CD4-positive, alpha-beta T cell treated with Interleukin-17A for 1 hour (primary cell): ENCODE measurements around the gene VHLL.
"Not testable (repeated sequence)": the region's sequence is repeated elsewhere in the genome, so short reads cannot be mapped to it uniquely, and the experiment has no call there.

Experiments
- DNase-seq: peaks from one replicate; pipeline ENCODE4 v3.0.0-alpha.2; 2020

VHLL gene

DNA sequence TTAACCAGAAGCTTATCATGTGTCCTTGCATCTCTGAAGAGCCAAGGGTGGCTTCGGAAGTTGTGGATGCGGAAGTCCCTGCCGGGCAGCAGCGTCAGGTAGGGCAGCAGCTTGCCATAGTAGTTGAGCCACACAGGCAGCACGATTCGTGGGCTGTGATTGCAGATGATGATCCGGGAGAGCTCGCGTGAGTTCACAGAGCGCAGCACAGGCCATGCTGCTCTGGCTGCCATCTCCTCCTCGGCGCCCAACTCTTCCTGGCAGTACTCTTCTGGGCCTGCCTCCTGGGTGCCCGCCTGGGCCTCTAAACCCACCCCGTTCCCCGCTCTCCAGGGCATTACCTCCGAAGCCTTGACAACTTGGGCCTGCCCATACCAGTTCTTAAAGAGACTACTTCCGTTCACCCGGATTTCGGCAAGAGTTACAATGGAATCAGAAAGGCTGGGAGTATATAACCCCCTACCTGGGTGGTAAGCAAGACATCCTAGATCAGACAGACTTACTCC is at the start of gene VHLL:
TSS of gene VHLL (minus strand) at position 456 of the 506 bp plus-strand sequence. CDS start at position 338, 118 bp downstream.
- DNase-seq, result no peak

DNA sequence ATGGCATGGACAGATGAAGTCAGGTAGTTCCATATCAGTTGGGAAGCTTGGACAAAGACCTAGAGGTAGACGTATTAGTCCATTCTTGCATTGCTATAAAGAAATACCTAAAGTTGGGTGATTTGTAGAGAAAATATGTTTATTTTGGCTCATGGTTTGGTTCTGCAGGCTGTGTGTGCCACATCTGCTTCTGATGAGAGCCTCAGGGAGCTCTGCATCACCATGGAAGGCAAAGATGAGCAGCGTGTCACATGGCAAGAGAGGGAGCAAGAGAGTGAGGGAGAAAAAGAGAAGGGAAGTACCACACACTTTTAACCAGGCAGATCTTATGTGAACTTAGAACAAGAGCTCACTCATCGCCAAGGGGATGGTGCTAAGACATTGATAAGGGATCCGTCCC is 48.2 kb upstream of the VHLL start:
- no peak for DNase-seq

DNA sequence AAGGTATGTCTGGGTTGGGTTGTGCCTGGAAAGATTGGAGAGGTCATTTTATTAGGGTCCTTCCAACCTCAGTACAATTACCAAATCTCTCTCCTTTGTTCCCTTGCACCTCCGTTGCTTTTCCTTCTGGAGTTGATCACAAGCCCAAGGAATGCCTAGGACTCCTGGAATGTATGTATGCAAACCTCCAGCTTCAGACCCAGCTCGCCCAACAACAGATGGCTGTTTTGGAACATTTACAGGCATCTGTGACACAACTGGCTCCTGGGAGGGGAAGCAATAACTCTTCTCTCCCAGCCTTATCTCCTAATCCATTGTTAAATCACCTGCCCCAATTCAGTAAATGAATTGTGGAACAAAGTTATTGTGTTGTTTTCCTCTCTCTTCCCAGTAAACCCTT is 47.5 kb upstream of the VHLL start:
- DNase-seq, result no peak

GRCh38 chr1:156346035-156346434 is 46.9 kb upstream of the VHLL start:
- DNase-seq, result not testable (repeated sequence)

GRCh38 chr1:156344409-156344808 is 45.3 kb upstream of the VHLL start:
- no peak for DNase-seq

DNA sequence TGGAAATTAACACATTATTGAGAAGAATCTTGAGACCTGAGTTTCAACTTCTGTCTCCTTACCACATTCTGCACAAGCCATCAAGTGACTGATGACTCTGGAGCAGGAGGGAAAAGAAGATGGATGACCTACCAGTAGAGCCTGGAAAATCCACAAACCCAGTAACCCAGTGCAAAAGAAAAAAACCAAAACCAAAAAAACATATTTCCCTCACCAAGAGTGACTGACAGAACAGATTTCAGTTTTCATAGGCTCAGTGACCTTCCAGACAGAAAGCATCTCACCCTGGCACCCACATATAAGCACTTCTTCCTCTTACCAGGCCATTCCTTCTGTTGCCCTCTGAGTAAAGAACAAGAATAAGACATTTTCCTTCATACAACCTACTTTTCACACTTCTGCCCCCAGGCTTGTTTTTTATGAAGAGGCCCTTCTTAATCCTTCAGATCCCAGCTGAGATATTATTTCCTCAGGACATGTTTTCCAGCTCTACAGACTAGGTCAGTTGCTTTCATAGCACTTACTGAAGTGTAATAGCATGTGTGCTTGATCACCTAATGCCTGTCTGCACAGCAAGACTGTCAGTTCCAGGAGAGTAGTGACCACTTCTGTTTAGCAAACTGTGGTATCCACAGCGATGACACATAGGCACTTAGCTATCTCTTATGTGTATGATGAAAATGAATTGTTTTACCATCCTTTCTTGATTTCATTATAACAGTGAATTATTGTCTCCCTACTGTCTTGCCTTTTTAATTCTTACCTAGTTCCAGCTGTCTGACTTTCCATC is 43.3 kb upstream of the VHLL start:
- no peak for DNase-seq

GRCh38 chr1:156338180-156338976 is 39.3 kb upstream of the VHLL start, which contains the start of the genes CCT3 and TSACC:
Gene CCT3, minus strand, starts transcription at chr1:156338292. Its CDS starts 108 bp downstream, at chr1:156338184.
Gene TSACC, plus strand, starts transcription at chr1:156338526. Its CDS starts 1,232 bp downstream, at chr1:156339758.
- peak; percentile 100 for DNase-seq

DNA sequence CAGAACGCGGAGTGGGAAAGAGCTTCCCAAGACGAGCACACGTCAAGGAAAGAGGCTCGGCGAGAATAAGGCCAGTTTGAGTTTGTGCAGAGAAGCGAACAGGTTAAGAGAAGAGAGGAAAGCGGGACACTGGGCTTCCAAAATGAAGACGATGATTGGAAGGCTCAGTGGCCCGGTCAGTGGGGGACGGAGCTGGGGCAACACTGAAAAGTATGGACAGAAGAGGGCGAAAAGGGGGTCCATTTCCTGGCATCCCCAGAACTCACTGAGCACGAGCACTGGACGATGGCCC is 38.7 kb upstream of the VHLL start:
- no peak for DNase-seq

DNA sequence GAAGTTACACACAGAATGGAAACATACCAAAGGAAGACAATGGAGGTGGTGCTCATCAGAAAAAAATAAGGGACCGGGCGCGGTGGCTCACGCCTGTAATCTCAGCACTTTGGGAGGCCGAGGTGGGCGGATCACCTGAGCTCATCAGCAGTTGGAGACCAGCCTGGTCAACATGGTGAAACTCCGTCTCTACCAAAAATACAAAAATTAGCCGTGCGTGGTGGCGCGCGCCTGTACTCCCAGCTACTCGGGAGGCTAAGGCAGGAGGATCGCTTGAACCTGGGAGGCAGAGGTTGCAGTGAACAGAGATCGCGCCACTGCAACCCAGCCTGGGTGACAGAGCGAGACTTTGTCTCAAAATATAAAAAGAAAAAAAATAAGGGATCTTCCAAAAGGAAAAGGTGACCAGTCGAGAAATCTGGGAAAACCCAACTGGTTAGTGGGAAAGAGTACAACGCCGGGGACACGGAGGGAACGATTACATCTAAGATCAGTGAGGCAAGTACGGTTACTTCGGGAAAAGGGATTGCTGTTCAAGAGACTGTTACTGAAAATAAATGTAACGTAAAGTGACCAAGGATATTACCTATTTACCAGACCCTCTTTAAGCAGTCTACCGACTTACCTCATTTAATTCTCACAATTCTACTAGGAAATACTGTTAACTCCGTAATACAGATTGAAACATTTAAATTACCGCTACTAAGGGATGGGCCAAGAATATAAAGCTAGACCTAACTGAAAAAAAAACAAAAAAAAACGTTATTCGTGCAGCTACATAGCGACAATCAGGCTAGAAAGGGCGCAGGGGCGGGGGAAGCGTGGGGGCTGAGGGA is 38.2 kb upstream of the VHLL start:
- DNase-seq, result no peak

DNA sequence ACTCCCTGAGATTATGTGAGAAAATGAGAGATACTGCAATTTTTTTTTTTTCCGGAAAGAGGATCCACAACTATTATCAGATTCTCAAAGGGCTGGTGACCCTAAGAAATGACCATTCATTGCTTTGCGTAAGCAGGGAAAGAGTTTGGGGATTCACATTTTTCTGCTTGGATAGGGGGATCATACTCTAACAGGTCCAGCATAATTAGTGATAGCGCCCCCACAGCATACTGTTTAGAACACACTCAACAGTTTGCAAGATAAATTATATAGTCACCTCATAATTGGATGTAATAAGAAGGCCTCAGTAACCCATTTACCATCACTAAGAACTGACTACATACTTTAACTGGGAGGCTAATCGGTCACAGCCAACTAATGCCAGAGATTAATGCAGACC is 37.1 kb upstream of the VHLL start:
- DNase-seq, result no peak

- DNase-seq, result not testable (repeated sequence)
Measured at GRCh38 chr1:156323179-156323578, 24.1 kb upstream of the VHLL start.

- no peak for DNase-seq
Measured at GRCh38 chr1:156320560-156320959, 21.5 kb upstream of the VHLL start.

DNA sequence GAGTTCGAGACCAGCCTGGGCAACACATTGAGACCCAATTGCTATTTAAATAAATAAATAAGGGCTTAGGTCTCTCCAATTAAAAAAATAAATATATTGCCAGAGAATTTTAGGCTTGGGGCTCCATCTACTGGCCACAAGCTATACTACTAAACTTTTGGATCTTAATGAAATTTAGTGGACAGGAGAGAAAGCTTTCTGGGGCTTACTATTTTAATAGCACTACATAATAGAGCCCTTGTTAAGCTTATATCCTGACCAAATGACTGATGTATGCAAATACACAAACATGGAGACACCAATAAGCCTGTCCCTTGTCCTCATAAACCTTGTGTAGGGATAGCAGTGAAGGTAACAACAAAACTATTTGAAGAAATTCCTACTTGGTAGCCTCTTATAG is 20.6 kb upstream of the VHLL start:
- peak; percentile 52 for DNase-seq

- no peak for DNase-seq
Measured at GRCh38 chr1:156316909-156317308, 17.8 kb upstream of the VHLL start.

GRCh38 chr1:156310962-156311361 is 11.9 kb upstream of the VHLL start:
- DNase-seq, result no peak

GRCh38 chr1:156308078-156308477 is 9.0 kb upstream of the VHLL start:
- no peak for DNase-seq

DNA sequence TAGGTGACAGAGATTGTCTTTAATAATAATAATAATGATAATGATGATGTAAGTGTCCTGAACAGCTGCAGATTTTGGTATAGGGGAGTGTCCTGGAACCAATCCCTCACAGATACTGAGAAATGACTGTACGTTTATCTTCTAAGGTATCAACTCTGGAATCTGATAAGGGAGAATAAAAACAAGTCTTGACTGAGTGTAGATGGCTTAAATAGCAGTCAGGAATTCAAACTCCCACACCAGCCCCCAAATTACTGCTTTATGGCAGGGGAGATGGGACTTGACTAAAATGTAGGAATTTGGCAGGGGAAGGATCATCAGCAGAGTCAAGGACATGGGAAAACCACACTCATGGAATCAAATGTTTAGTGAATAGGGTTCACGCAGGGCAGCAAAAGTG is 6.1 kb upstream of the VHLL start:
- no peak for DNase-seq

DNA sequence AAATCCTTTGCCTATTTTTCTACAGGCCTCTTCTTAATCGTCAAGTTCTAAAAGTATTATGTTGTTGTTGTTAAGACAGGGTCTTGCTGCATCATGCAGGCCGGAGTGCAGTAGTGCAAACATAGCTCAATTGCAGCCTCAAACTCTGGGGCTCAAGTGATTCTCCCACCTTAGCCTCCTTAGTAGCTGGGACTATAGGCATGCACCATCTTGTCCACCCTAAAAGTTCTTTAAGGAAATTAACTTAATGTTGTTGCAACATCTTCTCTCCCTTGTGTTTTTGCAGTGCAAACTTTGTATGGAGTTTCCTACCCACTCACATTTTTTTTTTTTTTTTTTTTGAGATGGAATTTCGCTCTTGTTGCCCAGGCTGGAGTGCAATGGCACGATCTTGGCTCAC is 4.1 kb upstream of the VHLL start:
- no peak for DNase-seq

- DNase-seq, result peak; percentile 67
Measured at GRCh38 chr1:156295391-156295947, 3.6 kb downstream of the VHLL start, which contains the start of gene GLMP. Gene GLMP, minus strand, starts transcription at chr1:156295679. Its CDS starts 34 bp downstream, at chr1:156295645.

GRCh38 chr1:156293895-156294294 is 5.2 kb downstream of the VHLL start:
- no peak for DNase-seq

- no peak for DNase-seq
Measured at GRCh38 chr1:156293098-156293434, 6.0 kb downstream of the VHLL start.

DNA sequence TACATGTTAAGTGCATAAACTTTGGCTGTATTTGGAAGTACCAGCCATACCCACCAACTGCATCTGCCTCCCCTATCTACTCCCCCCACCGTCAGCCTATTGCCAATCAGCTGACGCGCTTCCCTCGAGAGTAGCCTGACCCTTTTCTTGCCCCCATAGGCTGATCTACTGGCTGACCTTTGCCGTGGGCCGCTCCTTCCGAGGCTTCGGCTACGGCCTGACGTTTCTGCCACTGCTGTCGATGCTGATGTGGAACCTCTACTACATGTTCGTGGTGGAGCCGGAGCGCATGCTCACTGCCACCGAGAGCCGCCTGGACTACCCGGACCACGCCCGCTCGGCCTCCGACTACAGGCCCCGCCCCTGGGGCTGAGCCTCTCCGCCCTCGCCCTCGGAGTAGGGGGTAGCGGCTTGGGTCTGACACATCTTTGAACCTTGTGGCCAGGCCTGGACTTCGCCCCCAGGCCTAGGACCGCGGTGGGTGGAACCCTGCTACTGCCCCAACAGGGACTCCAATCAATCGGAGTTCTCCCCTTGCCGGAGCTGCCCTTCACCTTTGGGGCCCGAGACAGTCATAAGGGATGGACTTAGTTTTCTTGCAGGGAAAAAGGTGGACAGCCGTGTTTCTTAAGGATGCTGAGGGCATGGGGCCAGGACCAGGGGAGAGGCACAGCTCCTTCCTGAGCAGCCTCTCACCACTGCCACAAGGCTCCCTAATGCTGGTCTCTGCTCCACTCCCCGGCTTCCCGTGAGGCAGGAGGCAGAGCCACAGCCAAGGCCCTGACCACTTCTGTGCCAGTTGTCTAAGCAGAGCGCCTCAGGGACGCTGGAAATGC is 7.7 kb downstream of the VHLL start:
- DNase-seq, result peak; percentile 25
